ENCODE results near the gene BLOC1S2. TPM values are rescaled to one million over a fixed set of nuclear protein-coding genes. Genes with fewer than 3 reads are reported as not detected.
A peak's percentile ranks its signal among the peaks of the same experiment; 100 is the strongest.
"Not testable (repeated sequence)": the region's sequence is repeated elsewhere in the genome, so short reads cannot be mapped to it uniquely, and the experiment has no call there.

Gene BLOC1S2
- 57.9 TPM for total RNA-seq

DNA sequence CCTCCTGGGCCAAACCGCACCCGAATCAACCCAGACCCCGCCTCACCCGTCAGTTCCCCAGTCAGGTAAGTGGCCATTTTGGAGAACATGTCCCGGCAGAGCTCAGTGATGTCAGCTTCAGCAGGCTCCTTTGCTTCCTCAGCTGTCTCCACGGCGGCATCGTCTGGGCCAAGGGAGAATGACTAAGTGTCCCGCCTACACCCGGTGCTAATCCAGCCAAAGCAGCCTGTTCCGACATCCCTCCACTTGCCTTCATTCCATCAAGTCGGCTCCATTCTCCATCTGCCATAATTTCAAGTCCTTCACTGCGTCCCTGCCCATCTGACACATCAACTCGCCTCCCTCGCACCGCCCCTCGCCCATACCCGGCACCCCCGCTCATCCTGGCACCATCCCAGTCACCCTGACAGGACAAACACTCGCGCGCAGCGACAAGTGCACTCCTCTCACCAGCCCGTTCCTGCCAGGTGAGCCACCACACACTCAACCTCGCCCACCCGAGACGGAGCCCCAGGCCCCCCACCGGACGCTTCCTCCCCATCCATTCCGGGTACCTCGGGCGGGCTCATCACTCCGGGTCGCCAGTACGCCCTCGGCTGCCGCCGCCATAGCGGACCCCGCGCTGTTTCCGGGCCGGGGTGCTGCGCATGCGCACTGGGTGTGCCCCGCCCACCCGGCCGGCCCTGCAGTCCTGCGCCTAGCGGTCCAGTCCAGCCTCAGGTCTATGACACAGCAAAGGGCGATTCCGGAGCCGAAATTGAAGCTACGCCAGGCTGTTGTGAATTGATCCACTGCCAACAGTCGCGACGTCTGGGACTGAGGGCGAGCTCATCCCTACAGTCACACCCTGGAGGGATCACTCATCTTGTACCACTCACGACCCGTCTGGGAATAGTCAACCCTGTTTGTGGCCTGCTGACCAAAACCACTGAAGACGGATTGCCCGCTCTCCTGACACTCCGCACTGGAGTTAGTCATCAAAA lies at the start of gene BLOC1S2:
TSS of gene BLOC1S2 (minus strand) at position 630 of the 983 bp plus-strand sequence. CDS start at position 609, 21 bp downstream.
- peak; percentile 94 for ATAC-seq

DNA sequence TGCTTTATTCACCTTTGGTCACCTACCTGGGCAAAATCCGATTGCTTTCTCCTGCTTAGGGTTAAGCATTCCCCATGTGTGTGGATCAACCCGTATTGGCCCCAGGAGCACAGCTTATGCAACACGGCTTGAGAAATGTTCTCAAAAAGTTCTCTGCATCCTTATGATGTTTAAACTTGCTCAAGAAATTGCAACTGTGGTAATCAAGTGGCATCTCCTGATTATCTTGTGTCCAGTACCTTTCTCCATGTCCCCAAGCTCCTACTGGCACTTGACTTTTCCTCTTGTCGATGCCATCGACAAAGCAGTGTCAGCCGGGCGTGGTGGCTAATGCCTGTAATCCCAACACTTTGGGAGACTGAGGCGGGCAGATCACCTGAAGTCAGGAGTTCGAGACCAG lies 48.3 kb upstream of the BLOC1S2 start:
- no peak for ATAC-seq

DNA sequence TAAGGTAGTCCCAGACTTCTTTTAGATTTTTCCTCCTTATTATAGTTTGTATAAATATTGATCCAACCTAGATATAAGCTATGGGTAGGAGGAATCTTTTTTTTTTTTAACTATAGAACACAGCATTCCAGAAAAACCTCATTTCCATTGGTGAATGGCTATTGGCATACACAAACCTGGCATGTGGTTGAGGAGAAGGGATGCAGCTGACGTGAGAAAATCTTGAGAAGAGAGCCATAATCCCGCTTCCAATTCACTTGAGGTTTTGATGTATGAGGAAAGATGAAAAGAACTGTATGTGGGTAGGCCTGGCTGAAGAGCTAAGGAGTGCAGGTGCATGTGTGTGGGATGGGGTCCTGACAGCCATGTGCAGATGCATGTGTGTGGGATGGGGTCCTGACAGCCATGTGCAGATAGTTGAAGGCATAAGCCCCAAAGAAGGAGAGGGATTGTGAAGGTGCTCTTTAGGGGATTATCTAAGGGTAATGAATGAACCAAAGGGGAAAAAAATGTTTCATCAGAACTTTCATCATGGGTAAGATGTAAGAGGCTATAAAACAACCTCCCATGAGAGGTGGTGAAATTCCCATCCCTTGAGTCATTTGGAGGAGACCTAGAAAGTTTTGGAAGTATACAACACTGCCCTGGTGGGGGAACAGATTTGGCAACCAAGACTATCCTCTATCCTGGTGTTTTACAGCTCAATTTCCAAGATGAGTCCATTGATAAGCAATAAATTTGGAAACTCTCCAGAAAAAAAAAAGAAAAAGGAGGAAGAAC lies 47.4 kb upstream of the BLOC1S2 start:
- ATAC-seq, result no peak

DNA sequence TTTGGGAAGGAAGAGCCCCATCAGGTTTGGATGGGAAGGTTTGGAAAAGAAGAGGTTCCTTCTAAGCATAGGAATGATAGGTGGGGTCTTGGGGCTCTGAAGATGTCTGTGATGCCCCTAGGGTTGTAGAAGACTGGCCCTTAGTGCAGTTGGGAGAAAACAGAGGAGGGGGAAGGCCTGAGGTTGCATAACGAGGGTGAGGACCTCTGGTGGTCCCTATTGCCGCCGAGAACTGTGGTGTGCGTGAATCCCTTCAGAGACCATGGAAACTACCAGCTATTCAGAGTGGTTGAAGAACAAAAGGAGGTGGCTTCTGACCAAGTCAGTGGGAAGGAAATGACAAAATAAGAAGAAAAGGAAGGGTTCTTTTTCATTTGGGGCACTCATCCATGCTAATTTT lies 46.6 kb upstream of the BLOC1S2 start:
- ATAC-seq, result no peak

DNA sequence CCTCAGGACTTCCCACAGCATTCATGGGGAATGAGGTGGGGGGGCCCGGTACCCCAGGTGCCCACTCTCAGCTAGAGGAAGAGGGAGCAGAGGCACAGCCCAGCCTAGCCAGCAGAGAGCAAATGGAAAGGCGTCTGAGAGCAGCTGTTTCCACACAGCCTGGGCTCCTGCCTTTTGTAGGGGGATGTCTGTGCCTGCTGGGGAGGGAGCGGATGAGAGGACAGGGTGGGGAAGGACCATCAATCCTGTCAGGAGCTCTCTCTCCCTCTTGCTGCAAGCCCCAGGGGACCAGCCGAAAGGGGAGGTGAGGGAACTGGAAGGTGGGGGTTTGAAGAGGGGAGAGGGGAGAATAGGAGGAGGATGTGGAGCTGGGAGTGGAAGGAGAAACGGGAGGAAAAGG lies 43.6 kb upstream of the BLOC1S2 start, which contains the start of gene PKD2L1:
TSS of gene PKD2L1 (minus strand) at position 150 of the 400 bp plus-strand sequence. CDS start at position 25, 125 bp downstream.
- no peak for ATAC-seq

DNA sequence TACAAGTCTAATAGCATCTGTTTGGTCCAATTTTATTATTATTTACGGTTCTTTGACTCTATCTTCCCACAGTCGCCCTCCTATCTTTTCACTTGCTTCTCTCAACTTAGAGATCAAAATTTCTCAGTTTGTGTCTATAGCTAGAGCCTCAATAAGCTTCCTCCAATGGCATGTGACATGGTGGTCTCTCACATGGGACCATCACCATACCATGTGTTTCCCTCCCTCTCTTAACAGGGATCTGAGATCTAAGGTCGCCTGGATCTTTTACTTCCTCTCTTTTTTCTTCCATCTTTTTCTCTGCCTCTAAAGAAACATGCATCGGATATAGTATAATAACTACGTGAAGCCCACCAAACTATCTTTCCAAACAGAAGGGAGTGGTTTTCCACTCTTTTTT lies 41.7 kb upstream of the BLOC1S2 start:
- no peak for ATAC-seq

DNA sequence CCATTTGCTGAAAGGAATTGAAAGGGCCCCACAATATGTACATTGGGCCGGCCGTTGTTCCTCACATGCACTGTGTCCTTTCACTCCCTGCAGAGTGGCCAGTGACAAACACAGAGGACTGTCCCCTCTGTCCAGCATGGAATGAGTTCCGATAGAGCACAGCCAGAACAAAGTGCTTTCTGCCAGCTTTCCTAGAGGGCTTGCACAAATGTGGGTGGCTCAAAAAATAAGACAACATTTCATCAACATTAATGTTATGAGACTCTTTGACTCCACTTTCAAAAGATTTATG lies 41.2 kb upstream of the BLOC1S2 start:
- ATAC-seq, result no peak

DNA sequence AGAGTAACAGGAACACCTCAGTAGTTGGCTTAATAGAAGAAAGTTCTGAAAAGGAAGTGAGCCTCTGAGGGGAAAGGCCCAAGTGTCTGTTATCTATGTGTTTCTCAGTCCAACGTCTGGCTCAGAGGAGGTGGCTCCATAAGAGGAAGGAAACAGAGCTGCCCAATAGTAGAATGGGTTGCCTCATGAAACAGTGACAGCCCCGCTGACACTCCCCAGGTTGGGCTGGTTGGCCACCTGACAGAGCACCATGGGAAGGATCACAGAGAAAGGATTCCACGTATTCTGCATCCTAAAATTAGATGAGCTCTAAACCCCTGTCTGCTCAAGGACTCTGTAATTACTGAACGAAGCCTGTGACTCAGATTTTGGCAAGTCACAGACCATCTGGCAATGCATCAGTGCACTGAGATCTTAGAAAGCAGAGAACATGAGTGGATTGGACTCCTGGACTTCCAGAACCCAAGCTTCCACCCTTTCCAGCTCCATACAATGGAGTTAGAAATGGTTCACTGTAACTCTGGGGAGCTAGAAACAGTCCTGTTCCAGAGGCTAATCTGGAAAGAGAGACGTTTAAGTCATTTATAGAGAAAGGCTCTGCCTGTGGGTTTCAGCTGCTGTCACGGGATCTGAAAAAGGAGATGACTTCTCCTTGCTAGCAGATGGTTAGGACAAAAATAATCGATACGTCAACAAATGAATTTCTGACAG lies 40.7 kb upstream of the BLOC1S2 start:
- peak; percentile 94 for ATAC-seq

DNA sequence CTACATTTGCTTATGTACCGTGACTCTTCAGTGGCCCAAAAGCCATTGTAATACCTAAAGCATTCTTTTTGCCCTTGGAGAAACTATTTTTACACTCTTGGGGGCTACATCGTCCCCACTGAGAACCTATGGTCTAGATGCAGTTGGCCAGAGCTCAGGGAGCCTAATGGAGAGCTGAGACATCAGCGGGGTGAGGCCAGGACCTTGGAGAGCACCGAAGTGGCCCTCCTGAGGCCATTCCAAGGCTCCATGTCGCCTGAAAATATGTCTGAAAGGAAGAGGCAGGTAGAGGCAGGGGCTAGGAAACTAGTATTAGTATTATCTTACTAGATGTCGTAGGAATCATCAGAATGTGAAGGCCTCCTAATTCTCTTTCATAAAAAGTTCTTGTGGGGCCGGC lies 38.7 kb upstream of the BLOC1S2 start:
- no peak for ATAC-seq

DNA sequence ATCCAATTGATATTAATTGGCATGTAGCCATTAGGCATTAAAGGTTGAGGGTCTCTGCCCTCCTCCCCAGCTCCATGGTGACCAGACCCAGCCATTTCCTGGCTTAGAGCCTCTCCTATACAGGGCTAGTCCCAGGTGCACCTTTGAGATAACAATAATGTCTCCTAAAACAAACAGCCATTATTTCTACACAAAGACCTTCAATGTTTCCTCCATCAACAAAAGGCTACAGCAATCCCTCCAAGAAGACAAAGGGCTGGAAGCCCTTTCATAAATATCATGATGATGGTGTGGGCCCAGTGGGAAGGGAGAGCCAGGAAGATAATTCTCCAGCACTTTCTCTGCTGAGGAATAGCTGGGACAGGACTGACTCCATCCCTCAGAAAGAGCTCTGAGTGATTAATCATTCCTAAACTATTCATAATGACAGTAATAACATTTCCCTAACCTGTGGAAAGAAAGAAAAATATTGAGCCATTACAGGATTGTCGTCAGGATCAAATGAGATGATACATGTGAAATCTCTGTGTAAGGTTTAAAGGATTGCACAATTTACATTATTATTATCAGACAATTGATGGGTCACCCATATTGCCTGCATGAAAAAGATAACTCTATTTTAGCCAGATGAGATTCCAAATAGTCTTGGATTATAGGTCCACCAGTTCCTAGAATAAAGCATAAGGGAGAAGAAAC lies 33.4 kb upstream of the BLOC1S2 start:
- no peak for ATAC-seq

DNA sequence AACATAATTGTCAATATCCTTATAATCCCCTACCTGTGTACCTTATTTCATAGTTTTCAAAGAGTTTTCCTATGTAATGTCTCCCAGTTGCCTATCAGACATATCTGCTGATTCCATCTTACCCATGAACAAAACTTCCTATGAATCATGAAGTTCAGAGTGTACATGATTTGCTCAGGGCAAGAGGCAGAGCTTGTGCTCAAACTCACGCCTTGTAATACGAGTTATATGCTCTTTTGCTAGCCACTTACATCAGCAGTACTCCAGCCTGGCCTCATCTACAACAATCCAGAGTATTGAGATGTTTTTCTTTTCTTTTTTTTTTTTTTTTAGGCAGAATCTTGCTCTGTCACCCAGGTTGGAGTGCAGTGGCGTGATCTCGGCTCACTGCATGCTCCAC lies 31.7 kb upstream of the BLOC1S2 start:
- no peak for ATAC-seq

DNA sequence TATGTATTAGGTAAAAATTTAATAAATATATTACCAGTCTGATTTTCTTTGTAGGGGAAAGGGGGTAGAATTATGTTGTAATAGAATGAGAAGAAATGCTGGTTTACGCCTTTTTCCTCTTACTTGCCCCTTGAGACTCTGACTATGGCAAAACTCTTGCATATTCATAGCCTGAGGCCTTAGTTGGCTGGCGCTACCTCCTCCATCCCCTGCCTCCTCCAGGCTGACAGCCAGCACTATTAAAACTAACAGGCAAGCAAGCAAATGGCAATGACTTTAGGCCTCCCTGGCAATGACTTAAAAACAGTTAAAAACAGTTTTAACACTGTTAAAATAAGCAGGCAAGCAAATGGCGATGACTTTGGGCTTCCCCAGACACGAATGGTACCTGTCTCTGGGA lies 29.1 kb upstream of the BLOC1S2 start:
- ATAC-seq, result no peak

DNA sequence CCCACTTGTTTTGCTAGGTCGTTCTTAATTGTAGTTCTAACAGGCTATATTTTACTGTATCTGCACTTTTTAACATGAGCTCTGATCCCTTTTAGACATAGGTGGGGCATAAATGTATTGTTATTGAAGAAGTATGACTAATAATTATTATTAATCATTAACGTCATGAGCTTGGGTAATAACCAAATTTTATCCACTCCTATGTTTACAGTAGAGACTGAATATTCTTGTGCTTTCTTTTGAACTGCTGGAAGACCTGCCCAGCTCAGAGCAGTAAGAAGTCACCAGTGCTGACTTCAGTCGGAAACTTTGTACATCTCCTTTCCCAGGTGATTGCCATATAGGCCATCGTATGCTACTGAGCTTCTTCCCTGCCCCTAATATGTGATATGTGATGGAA lies 24.8 kb upstream of the BLOC1S2 start:
- ATAC-seq, result peak; percentile 82

DNA sequence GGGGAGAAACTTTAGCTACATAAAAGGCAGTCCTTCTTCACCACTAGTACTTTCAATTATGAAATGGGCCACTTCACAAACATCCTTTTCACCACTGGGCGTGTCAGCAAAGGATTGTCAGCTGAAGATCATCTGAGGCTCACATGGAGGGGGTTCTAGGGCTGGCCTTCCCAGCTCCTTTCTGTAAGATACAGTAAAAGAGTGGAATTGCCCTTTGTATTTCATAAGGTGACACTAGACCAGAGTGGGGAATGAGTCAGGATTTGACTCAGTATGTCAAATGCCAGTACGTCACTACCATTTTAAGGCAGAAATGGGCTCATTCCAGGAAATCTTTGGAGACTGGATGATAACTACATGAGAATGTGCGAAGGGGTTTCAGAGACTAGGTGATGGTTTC lies 21.2 kb upstream of the BLOC1S2 start:
- no peak for ATAC-seq

DNA sequence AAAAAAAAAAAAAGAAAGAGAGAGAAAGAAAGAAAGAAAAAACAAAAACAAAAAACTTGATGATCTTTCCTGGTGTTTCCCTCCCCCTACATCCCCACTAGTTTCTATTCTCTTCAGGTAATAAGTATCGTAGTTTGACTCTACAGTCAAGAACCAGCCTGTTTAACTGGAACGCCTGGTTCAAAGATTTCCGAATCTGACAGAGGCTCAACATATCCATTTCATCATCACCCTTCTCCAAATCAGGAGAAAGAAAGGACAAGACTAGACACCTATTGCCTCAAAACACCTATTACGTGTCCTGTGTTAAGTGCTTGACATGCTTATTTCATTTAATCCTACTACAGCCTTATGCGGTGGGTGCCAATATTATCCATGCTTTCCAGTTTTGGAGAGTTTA lies 20.4 kb upstream of the BLOC1S2 start:
- peak; percentile 85 for ATAC-seq

DNA sequence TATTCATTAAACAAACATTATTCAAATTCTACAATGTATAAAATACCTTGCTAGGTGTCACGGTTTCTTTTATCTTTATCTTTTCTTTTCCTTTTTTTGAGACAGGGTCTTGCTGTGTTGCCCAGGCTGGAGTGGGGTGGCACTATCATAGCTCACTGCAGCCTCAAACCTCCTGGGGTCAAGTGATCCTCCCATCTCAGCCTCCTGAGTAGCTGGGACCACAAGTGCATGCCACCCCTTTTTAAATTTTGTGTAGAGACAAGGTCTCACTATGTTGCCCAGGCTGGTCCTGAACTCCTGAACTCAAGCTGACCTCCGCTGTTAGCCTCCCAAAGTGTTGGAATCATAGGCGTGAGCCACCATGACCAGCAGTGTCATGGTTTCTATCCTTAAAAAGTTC lies 17.9 kb upstream of the BLOC1S2 start:
- no peak for ATAC-seq

DNA sequence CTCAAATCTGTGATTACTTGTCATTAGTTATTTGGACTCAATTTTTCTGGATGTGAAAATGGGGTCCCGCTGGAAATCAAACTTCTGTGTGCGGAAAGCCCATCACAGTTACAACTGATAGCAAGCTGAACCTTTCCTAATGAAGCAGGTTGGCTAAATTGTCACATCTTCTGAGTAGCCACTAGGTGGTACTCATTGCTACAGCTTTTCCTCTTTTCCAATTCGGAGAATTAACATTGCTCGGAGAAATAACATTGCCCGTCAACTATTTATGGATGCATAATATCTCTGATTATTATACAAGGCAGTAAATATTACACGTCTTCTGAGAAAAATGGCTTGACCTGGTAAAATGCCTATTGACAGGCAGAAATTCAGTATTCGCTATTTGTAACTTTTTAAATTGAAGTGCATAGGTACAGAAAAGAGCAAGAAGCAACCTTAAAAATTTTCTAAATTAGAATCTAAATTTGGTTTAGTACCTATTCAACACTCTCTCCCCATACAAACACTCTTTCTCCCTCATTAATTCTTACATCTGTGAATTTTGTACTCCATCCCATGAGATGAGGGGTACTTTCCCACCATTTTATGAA lies 17.3 kb upstream of the BLOC1S2 start:
- ATAC-seq, result no peak

DNA sequence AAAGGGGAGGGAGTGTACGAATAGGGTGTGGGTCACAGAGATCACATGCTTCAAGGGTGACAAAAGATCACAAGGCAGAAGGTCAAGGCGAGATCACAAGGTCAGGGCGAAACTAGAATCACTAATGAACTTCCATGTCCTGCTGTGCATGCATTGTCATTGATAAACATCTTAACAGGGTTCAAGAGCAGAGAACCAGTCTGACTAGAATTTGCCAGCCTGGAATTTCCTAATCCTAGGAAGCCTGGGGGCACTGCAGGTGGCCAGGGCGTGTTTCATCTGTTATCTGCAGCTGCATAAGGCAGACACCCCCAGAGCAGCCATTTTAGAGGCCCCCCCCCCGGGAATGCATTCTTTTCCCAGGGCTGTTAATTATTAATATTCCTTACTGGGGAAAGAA lies 14.6 kb upstream of the BLOC1S2 start:
- not testable (repeated sequence) for ATAC-seq

DNA sequence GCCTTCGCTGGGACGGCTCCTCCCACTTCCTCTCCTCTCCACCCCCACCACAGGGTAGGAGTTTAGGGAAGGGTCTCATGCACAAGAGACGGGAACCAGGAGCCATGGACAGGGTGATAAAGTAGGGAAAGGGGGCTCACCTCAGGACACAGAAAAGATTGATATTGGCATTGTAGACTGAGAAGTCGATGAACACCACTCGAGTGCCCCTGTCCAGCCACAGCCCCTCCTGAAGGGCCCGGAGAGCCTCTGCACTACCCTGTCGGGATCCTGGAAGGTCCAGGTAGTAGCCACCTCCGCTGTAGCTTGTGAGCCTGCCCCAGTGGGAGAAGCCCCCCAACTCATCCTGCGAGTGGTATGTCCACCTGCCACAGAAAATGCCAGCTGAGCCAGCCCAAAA lies 10.8 kb upstream of the BLOC1S2 start:
- ATAC-seq, result no peak

DNA sequence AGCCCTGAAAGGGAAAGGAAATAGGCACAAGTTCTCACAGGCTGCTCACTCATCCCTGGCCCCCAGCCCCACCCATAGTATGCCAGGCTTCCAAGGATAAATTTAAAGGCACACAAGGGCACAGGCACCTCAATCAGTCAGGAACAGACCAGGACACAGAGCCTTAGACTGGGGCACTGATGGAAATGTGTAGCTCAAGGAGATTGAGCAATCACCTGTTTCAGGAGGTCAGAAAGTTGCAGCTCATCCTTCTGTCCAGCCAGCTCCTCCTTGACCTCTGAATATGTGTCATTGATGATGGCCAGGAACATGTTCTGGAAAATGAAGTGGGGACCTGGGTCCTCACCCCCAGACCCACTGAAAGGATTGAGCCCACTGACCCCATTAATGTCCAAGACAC lies 6.6 kb upstream of the BLOC1S2 start:
- ATAC-seq, result no peak

DNA sequence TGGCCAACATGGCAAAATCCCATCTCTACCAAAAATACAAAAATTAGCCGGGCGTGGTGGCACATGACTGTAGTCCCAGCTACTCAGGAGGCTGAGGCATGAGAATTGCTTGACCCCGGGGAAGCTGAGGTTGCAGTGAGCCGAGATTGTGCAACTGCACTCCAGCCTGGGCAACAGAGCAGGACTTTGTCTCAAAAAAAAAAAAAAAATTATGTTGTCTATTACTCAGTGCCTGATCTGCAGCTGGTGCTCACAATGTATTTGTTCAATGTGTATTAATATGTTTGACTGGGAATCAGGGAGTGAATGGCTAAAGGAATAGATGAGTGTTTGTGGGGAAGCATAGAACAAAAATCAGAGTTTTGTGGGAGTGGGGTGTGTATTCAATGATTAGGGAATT lies 5.8 kb upstream of the BLOC1S2 start:
- not testable (repeated sequence) for ATAC-seq

DNA sequence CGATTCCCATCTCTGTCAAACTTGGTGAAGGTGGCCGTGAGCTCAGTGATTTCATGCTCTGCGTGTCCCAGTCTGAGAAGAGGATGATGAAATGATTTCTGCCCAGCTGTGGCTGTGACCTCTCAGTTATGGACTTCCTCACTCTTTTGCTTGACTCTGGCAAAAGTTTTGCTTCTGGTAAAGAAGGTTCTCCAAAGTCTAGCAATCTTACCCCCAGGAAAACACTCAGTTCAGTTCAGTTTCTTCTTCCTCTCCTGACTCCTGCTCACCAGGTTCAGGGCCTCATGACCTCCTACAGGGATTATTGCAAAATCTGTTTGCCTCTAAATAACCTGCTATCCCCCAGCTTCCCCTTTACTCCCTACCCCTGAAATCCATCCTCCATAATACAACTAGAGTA lies 4.9 kb upstream of the BLOC1S2 start:
- ATAC-seq, result no peak
